A673 (cell line): Measurements from ENCODE around the gene RTL1. TPM values are rescaled to one million over a fixed set of nuclear protein-coding genes. Genes with fewer than 3 reads are reported as not detected.
A peak's percentile ranks its signal among the peaks of the same experiment; 100 is the strongest.

Experiments used
- BruUV-seq: library from RNA; stranded (reverse); fragments of 400-500 nt; replicated peaks from 2 replicates; lab custom pipeline; 2021; lab: Mats Ljungman, UMichigan
- CTCF ChIA-PET: fragments of 300-600 bp; sonication (Branson Sonifier 250); formaldehyde crosslinking; loops from one replicate; lab custom pipeline; 2022; ENCODE audit warnings: antibody characterized with exemption; lab: Charles Lee
- POLR2A ChIA-PET: fragments of 300-600 bp; sonication (Branson Sonifier 250); formaldehyde crosslinking; loops from one replicate; lab custom pipeline; 2022; ENCODE audit warnings: antibody characterized with exemption; ENCODE audit not compliant: low non-redundant PET; lab: Charles Lee
- DNase-seq: peaks from one replicate; pipeline ENCODE4 v3.0.0-alpha.2; 2015; ENCODE audit warnings: low spot score
- H3K27ac ChIP-seq: fragments of 200-600 bp; sonication (generic); 2 replicates; pipeline ENCODE4 v1.5.1; 2016; ENCODE audit warnings: mixed run types, low read depth, mild to moderate bottlenecking, mixed read lengths, antibody characterized with exemption, low read length; ENCODE audit not compliant: poor library complexity, severe bottlenecking
- H3K27me3 ChIP-seq: fragments of 200-600 bp; sonication (generic); replicated peaks from 2 replicates; pipeline ENCODE4 v1.6.1; 2017; ENCODE audit warnings: mixed run types, low read depth, mild to moderate bottlenecking, mixed read lengths, antibody characterized with exemption, low read length; ENCODE audit not compliant: insufficient read depth, poor library complexity
- H3K36me3 ChIP-seq: fragments of 200-600 bp; sonication (generic); 2 replicates; pipeline ENCODE4 v1.6.1; 2016; ENCODE audit warnings: mixed run types, mild to moderate bottlenecking, mixed read lengths, antibody characterized with exemption, low read length; ENCODE audit not compliant: insufficient read depth, poor library complexity, severe bottlenecking
- H3K4me1 ChIP-seq: fragments of 200-600 bp; sonication (generic); 2 replicates; pipeline ENCODE4 v1.6.1; 2017; ENCODE audit warnings: mixed run types, mild to moderate bottlenecking, mixed read lengths, antibody characterized with exemption, low read length; ENCODE audit not compliant: insufficient read depth, poor library complexity, severe bottlenecking
- H3K4me3 ChIP-seq: fragments of 200-600 bp; sonication (generic); 2 replicates; pipeline ENCODE4 v1.5.1; 2016; ENCODE audit warnings: low read depth, mixed run types, mild to moderate bottlenecking, mixed read lengths, low read length; ENCODE audit not compliant: poor library complexity, severe bottlenecking
- H3K9me3 ChIP-seq: fragments of 200-600 bp; sonication (generic); 2 replicates; pipeline ENCODE4 v1.6.1; 2016; ENCODE audit warnings: mixed run types, low read depth, mild to moderate bottlenecking, mixed read lengths, antibody characterized with exemption, low read length; ENCODE audit not compliant: poor library complexity, severe bottlenecking
- EZH2 ChIP-seq: fragments of 200-600 bp; sonication (generic); IDR thresholded peaks from 2 replicates; pipeline ENCODE4 v1.6.1; 2017; ENCODE audit warnings: borderline replicate concordance, low read depth, mild to moderate bottlenecking, mixed read lengths, antibody characterized with exemption, low read length; ENCODE audit not compliant: poor library complexity, severe bottlenecking
- intact Hi-C: fragments of 100-400 bp; cut with micrococcal nuclease; formaldehyde crosslinking; loops from one replicate; pipeline ENCODE4 v1.10.0; 2022; ENCODE audit not compliant: unreplicated experiment
- total RNA-seq: library from RNA; stranded (reverse); gene quantifications from 2 replicates; pipeline ENCODE4 v1.2.3, GENCODE V29; 2021
- TF ChIP-seq, protein P1 (sequence below): fragments of 300-800, 200-600 bp; sonication (generic); conservative IDR thresholded peaks from 2 replicates; pipeline ENCODE4 v1.5.1; 2017; ENCODE audit warnings: low read depth, mild to moderate bottlenecking, antibody characterized with exemption, low read length, moderate library complexity, mixed read lengths

RTL1 gene
- total RNA-seq, 1 experiment from 2014 or later, result 0.09 TPM

DNA sequence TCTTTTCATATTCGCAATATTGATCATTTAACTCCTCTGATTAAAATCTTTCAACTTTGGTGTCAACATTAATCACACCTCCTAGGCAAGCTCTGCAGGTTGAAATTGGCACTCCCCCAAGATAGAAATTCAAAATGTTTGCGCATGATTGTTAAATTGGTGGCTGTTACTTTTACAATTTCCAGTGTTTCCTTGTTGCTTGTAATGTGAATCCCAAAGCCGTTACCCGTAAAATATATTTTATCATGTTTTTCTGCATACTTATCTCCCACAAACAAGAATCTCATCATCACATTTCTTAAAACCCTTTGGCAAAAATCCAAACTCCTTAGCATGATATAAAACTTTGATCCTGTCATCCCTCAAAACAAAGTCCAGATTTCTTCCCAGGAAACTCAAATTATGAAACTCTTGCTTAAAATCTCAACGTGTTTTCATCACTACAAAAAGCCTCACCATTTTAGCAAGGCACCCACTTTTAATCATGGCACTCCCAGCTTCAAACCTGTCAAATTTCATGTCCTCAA is 14.7 kb downstream of the RTL1 start:
- intact Hi-C loops, result loop anchor here (5.0 kb wide), 1 partner anchor 37 kb away; no protein-coding TSS in a partner anchor
- peaks cover 49% of the 10 kb centered on the region for H3K4me1 ChIP-seq
- CTCF ChIA-PET, result no interaction called here
- no peaks in the 10 kb centered on the region for H3K9me3 ChIP-seq
- no peak for TF ChIP-seq EZH2
- TF ChIP-seq, protein P1, sequence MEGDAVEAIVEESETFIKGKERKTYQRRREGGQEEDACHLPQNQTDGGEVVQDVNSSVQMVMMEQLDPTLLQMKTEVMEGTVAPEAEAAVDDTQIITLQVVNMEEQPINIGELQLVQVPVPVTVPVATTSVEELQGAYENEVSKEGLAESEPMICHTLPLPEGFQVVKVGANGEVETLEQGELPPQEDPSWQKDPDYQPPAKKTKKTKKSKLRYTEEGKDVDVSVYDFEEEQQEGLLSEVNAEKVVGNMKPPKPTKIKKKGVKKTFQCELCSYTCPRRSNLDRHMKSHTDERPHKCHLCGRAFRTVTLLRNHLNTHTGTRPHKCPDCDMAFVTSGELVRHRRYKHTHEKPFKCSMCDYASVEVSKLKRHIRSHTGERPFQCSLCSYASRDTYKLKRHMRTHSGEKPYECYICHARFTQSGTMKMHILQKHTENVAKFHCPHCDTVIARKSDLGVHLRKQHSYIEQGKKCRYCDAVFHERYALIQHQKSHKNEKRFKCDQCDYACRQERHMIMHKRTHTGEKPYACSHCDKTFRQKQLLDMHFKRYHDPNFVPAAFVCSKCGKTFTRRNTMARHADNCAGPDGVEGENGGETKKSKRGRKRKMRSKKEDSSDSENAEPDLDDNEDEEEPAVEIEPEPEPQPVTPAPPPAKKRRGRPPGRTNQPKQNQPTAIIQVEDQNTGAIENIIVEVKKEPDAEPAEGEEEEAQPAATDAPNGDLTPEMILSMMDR, result no peak
- H3K4me3 ChIP-seq, result no peak overlapping the region
- H3K27me3 ChIP-seq, result no peaks in the 10 kb centered on the region
- peak; percentile 31 for DNase-seq
- H3K36me3 ChIP-seq, result no peaks in the 10 kb centered on the region
- H3K27ac ChIP-seq, result peak overlapping the region; percentile 87
- POLR2A ChIA-PET, result no interaction called here
- BruUV-seq, result no TSS peak

DNA sequence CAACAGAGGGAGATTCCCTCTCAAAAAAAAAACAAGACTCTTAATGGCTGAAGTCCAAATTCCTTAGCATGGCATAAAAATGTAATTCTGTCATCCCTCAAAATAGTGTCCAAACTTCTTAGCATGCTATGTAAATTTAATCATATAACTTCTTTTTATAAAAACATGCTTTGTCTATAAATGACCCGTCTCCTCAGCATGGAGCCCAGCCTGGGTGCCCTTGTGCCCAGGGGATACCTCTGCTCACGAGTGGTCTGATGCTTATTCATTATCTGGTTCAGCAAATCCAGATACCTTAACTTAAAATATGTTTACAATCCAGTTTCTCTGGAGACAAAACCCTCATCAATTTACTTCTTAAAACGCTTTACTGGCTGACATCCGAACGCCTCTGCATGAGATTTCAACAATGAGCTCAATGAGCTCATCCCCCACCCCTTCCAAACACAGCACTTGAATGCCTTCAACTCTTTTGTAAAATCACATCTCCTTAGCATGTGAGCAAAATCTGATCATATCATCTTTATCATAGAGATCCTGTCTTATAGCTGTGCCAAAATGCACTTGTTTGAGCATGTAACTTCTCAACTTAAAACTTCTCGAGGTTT is 15.7 kb downstream of the RTL1 start:
- H3K27ac ChIP-seq, result peak overlapping the region; percentile 87
- intact Hi-C loops, result loop anchor here (5.0 kb wide), 1 partner anchor 36 kb away; no protein-coding TSS in a partner anchor
- no peak overlapping the region for H3K4me3 ChIP-seq
- H3K9me3 ChIP-seq, result no peaks in the 10 kb centered on the region
- TF ChIP-seq, protein P1, result no peak
- no peak for TF ChIP-seq EZH2
- H3K27me3 ChIP-seq, result no peaks in the 10 kb centered on the region
- H3K36me3 ChIP-seq, result no peaks in the 10 kb centered on the region
- no TSS peak for BruUV-seq
- CTCF ChIA-PET, result interaction anchor here (0.7 kb wide), 1 partner anchor 242 kb away, joined by 3 read pairs; no protein-coding TSS in a partner anchor
- POLR2A ChIA-PET, result interaction anchor here (0.6 kb wide), 1 partner anchor 331 kb away, joined by 3 read pairs; no protein-coding TSS in a partner anchor
- peak; percentile 75 for DNase-seq
- peaks cover 49% of the 10 kb centered on the region for H3K4me1 ChIP-seq

DNA sequence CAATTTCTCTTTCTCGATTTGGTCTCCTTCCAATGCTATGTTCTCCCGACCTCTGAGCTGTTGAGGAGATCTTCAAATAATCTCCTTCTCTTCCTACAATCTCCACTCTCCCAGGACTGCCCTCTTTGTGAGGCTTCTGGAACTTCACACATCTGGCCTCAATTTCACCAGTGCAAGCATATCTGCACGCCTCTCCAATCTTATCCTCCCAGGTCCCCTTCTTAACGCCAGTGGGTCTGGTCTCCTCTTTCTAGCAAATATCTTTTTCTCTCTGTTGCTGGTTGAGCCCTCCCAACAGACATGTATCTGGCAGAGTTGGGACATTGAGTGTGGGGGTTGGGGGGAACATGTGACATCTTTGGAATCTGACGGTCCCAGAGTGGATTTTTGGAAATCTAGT is 17.9 kb downstream of the RTL1 start:
- DNase-seq, result peak; percentile 37
- no TSS peak for BruUV-seq
- no peak overlapping the region for H3K4me3 ChIP-seq
- intact Hi-C loops, result loop anchor here (5.0 kb wide), 1 partner anchor 33 kb away; no protein-coding TSS in a partner anchor
- ChIA-PET CTCF (no interaction called here), POLR2A (interaction anchor here (0.6 kb wide), 1 partner anchor 885 kb away, joined by 3 read pairs; no protein-coding TSS in a partner anchor)
- peaks cover 49% of the 10 kb centered on the region for H3K4me1 ChIP-seq
- H3K27ac ChIP-seq, result no peak overlapping the region
- no peaks in the 10 kb centered on the region for H3K27me3 ChIP-seq
- TF ChIP-seq EZH2, result no peak
- TF ChIP-seq, protein P1, result no peak
- no peaks in the 10 kb centered on the region for H3K9me3 ChIP-seq
- no peaks in the 10 kb centered on the region for H3K36me3 ChIP-seq
